Hepatocyte (in vitro differentiated cells): ENCODE data around the gene BICD2. TPM values are rescaled to one million over a fixed set of nuclear protein-coding genes. Genes with fewer than 3 reads are reported as not detected.

Experiments used
- DNase-seq: peaks from one replicate; pipeline ENCODE4 v3.0.0-alpha.2; 2016; ENCODE audit warnings: low spot score
- H2AFZ ChIP-seq: fragments of 200-600 bp; sonication (generic); 2 replicates; pipeline ENCODE4 v1.6.0; 2016; ENCODE audit warnings: antibody characterized with exemption, mild to moderate bottlenecking
- H3K27ac ChIP-seq: fragments of 200-600 bp; sonication (generic); 2 replicates; pipeline ENCODE4 v1.5.1; 2016; ENCODE audit warnings: mild to moderate bottlenecking
- H3K27me3 ChIP-seq: fragments of 200-600 bp; sonication (generic); 2 replicates; pipeline ENCODE4 v1.6.1; 2016
- H3K36me3 ChIP-seq: fragments of 200-600 bp; sonication (generic); replicated peaks from 2 replicates; pipeline ENCODE4 v1.5.1; 2016; ENCODE audit warnings: low read depth; ENCODE audit not compliant: insufficient read depth
- H3K4me1 ChIP-seq: fragments of 200-600 bp; sonication (generic); 2 replicates; pipeline ENCODE4 v1.5.1; 2016; ENCODE audit warnings: mild to moderate bottlenecking, moderate library complexity; ENCODE audit not compliant: insufficient read depth
- H3K4me2 ChIP-seq: fragments of 200-600 bp; sonication (generic); 2 replicates; pipeline ENCODE4 v1.6.0; 2016
- H3K4me3 ChIP-seq: fragments of 200-600 bp; sonication (generic); 2 replicates; pipeline ENCODE4 v1.5.1; 2016; ENCODE audit warnings: mild to moderate bottlenecking
- H3K79me2 ChIP-seq: fragments of 200-600 bp; sonication (generic); 2 replicates; pipeline ENCODE4 v1.6.0; 2017; ENCODE audit warnings: mild to moderate bottlenecking
- H3K9me2 ChIP-seq: fragments of 200-600 bp; sonication (generic); replicated peaks from 2 replicates; pipeline ENCODE4 v1.6.0; 2017; ENCODE audit warnings: mild to moderate bottlenecking; ENCODE audit not compliant: insufficient read depth
- H3K9me3 ChIP-seq: fragments of 200-600 bp; sonication (generic); 2 replicates; pipeline ENCODE4 v1.5.1; 2016; ENCODE audit warnings: low read depth, mild to moderate bottlenecking
- H4K20me1 ChIP-seq: fragments of 200-600 bp; sonication (generic); 2 replicates; pipeline ENCODE4 v1.6.0; 2016; ENCODE audit warnings: mild to moderate bottlenecking; ENCODE audit not compliant: insufficient read depth, poor library complexity, severe bottlenecking
- CTCF ChIP-seq: fragments of 200-600 bp; sonication (generic); IDR thresholded peaks from 2 replicates; pipeline ENCODE4 v1.5.1; 2016; ENCODE audit warnings: antibody characterized with exemption, mild to moderate bottlenecking; ENCODE audit not compliant: poor library complexity
- EZH2 ChIP-seq: fragments of 200-600 bp; sonication (generic); IDR thresholded peaks from 2 replicates; pipeline ENCODE4 v1.6.1; 2016; ENCODE audit warnings: antibody characterized with exemption, mild to moderate bottlenecking, borderline replicate concordance
- EZH2phosphoT487 ChIP-seq: fragments of 200-600 bp; sonication (generic); IDR thresholded peaks from one replicate; pipeline ENCODE4 v1.6.1; 2018; ENCODE audit warnings: antibody characterized with exemption, mild to moderate bottlenecking, low read depth, moderate library complexity; ENCODE audit not compliant: unreplicated experiment, severe bottlenecking
- WGBS: methylation state at CpG from one replicate; pipeline ENCODE4 v1.1.6; 2016; ENCODE audit warnings: low lambda C conversion rate; ENCODE audit errors: missing lambda C conversion rate; 5-methylcytosine and 5-hydroxymethylcytosine counted together
- polyA plus RNA-seq: library from polyadenylated mRNA; unstranded; fragments of >200 nt; fragmentation: Nextera tagmentation; extraction: Ambion mirVana; gene quantifications from 2 replicates; pipeline ENCODE4 v1.2.1, GENCODE V29; 2016
- total RNA-seq: library from RNA; depleted of rRNA; stranded (reverse); fragments of >200 nt; gene quantifications from 2 replicates; pipeline ENCODE4 v1.2.3, GENCODE V29; 2014

BICD2 gene
- total and polyA plus RNA-seq, 2 experiments from 2014 or later = 13.2 to 25.7 TPM

- DNase-seq = no peak
- Histone ChIP-seq H3K4me1 (peaks cover 13% of the 10 kb centered on the region), H3K27ac (no peak overlapping the region)
Measured at GRCh38 chr9:92735636-92736562, 28.7 kb downstream of the BICD2 start.

GRCh38 chr9:92734931-92735635 is 29.6 kb downstream of the BICD2 start:
- no peak overlapping the region for H3K27ac ChIP-seq
- no peak overlapping the region for H3K4me2 ChIP-seq
- no peaks in the 10 kb centered on the region for H3K9me3 ChIP-seq
- H3K4me1 ChIP-seq = peaks cover 8% of the 10 kb centered on the region
- H3K36me3 ChIP-seq = no peaks in the 10 kb centered on the region
- no peak for DNase-seq
- H3K9me2 ChIP-seq = no peaks in the 10 kb centered on the region
- TF ChIP-seq EZH2 (no peak), EZH2phosphoT487 (no peak), CTCF (no peak)
- H3K4me3 ChIP-seq = no peak overlapping the region
- WGBS = 90% methylated on average over 9 of the region's 9 CpGs
- no peak overlapping the region for H2AFZ ChIP-seq
- peaks cover 98% of the 10 kb centered on the region for H3K79me2 ChIP-seq
- no peaks in the 10 kb centered on the region for H3K27me3 ChIP-seq
- H4K20me1 ChIP-seq = peaks cover 28% of the 10 kb centered on the region

More at GRCh38 chr9:92735636-92736562, 28.7 kb downstream of the BICD2 start:
- Histone ChIP-seq H3K4me3 (no peak overlapping the region), H3K27me3 (no peaks in the 10 kb centered on the region), H3K9me2 (no peaks in the 10 kb centered on the region), H4K20me1 (peaks cover 27% of the 10 kb centered on the region), H3K79me2 (peaks cover 98% of the 10 kb centered on the region), H3K36me3 (no peaks in the 10 kb centered on the region), H3K9me3 (no peaks in the 10 kb centered on the region), H2AFZ (no peak overlapping the region), H3K4me2 (peak overlapping the region; percentile 27)
- WGBS = 78% methylated on average over 9 of the region's 9 CpGs
- TF ChIP-seq EZH2phosphoT487 = no peak
- no peak for TF ChIP-seq EZH2
- TF ChIP-seq CTCF = no peak

GRCh38 chr9:92730897-92731296 is 33.7 kb downstream of the BICD2 start:
- H3K36me3 ChIP-seq = no peaks in the 10 kb centered on the region
- no peak for DNase-seq
- no peak overlapping the region for H2AFZ ChIP-seq
- H3K27ac ChIP-seq = no peak overlapping the region
- WGBS = 99% methylated on average over 8 of the region's 8 CpGs
- H3K9me3 ChIP-seq = no peaks in the 10 kb centered on the region
- H3K79me2 ChIP-seq = peaks cover 66% of the 10 kb centered on the region
- no peaks in the 10 kb centered on the region for H3K9me2 ChIP-seq
- TF ChIP-seq CTCF (no peak), EZH2 (no peak), EZH2phosphoT487 (no peak)
- peaks cover 4% of the 10 kb centered on the region for H3K4me1 ChIP-seq
- no peak overlapping the region for H3K4me3 ChIP-seq
- peaks cover 17% of the 10 kb centered on the region for H4K20me1 ChIP-seq
- H3K27me3 ChIP-seq = no peaks in the 10 kb centered on the region
- no peak overlapping the region for H3K4me2 ChIP-seq
